Hematopoietic multipotent progenitor cell treated with erythropoietin and hydrocortisone succinate and interleukin-3 and kit ligand, for 17 days (in vitro differentiated cells): Measurements from ENCODE around the gene BLTP1.

Experiments
- DNase-seq: peaks from one replicate; pipeline ENCODE4 v3.0.0-alpha.2; 2015; ENCODE audit warnings: low spot score

Gene BLTP1

GRCh38 chr4:122172266-122172665, 20.1 kb downstream of the BLTP1 start:
- DNase-seq, result no peak

DNA sequence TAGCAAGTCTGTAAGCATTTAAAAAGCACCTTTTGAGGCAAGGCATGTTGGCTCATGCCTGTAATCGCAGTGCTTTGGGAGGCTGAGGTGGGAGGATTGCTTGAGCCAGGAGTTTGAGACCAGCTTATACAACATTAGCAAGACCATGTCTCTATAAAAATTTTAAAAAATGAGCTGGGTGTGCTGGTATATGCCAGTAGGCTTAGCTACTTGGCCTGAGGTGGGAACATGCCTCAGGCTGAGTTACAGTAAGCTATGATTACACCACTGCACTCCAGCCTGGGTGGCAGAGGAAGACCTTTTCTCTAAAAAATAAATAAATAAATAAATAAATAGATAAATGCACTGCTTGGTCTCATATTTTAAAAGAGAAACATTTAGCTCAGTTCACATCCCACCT, 26.8 kb downstream of the BLTP1 start:
- DNase-seq, result no peak

GRCh38 chr4:122195718-122196117, 43.6 kb downstream of the BLTP1 start:
- no peak for DNase-seq
